HG03095 (cell line): ENCODE data around the gene FER.
"Not testable (repeated sequence)": the region's sequence is repeated elsewhere in the genome, so short reads cannot be mapped to it uniquely, and the experiment has no call there.

Experiments used
- ATAC-seq: cut with Tn5 transposase; IDR thresholded peaks from one replicate; pipeline ENCODE4 v1.9.1; 2021; ENCODE audit warnings: moderate library complexity; ENCODE audit not compliant: unreplicated experiment

The FER gene

DNA sequence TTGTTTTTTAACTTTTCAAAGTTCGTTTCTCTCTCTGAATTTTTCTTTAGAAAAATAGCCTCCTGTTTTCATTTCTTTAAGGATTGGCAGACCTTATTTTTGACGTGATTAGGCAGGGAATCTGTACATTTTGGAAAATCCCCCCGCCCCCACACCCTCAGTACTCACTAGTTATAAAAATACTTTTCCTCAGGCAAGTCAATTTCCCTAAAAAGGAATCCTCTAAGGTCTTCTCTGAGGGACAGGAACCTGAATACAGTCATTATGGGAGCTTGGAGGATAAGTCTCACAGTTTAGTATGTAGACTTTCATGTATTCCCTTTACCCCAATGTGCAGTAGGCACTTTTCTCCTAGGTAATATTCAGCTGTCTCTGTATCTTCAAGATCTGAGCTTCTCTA lies 3.9 kb upstream of the FER start:
- no peak for ATAC-seq

DNA sequence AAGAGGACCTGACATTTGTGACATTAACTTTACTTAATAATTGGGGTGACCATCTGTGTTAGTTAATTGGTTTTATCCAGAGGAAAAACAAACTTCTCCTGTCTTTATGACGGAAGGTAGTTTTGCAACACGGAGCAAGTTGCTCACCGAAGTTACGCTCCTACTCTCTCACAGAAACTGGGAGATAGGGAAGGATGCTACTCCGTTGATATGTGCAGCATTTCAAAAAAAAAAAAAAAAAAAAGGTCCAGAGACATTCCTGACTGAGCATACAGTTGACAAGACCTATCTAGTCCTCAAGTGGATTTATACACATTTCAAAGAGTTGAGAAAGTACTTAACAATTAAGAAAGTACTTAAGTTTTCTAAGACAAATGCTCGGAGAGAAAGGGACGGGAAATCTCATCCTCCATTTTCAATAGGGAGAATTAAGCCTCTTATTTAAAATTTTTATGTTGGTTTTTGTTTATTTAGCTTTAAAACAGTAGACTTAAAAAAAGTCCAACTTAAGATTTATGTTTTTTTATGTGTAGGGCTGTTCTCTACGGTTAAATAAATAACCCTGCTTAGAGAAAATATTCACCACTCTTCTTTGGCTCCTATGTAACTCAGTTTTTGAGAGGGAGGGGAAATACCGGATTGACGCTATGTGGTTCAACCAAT lies 455 bp upstream of the FER start:
- no peak for ATAC-seq

DNA sequence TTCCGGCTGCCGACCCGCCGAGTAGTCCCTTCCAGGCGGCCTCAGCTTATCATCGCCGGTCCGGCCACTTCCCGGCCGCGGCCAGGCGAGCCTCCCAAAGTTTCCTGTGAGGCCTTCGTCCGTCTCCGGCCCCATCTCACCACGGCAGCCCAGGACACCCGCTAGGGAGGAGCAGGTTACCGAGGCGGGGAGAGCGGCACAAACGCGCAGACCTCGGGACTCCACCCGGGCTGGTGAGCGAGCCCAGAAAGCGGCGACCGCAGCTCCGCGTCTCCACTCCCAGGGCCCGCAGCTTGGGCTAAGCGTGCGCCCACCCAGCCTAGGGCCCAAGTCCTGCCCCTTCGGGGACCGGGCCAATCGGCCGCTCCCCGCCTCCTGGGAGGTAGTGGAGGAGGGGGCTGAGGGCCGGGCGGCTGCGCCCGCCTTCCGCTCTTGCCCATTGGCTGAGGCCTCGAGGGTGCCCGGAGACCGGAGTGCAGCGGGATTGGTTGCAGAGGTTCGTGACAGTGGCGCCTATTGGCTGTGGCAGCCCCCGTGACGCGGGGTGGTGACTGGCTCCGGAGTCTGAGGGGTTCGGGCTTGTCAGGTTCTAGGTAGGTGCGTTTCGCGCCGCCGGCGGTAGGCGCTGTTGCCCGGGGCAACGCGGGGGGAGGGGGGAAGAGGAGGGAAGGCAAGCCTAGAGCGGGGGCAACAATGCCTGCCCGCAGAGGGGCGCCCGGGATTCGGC lies 867 bp downstream of the FER start:
- ATAC-seq = peak; percentile 96

DNA sequence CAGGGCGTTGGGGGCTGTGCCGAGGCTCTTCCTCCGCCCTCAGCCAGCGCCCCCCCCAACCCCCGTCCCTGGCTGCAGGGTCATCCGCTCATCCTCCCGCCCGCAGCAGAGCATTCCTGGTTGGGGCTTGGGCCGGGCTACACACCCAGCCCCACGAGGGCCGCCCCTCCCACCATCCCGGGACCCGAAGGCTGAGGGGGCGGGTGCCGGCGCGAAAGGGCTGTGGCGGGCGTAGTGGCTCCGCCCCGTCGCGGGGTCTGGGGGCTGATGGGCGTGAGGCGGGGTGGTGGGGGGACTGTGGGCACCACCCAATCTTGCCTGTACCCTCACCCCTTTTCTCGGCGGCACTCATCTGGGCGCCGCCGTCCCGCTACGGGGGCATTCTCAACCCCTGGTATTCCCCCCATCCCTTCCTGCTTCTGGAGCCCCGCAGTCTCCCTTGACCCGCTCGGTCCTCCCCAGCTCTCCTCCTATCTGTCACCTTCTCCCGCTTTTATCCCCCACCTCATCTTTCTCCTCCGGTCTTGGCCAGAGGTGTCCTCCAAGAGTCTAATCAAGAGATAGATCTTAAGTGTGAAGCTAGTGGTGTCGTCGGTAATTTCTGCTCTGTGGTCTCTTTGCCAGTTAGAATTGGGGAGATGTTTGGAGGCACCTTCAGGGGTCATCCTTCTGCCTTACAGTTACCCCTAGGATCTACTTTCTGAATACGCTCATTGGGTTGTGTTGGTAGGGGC lies 1.6 kb downstream of the FER start:
- ATAC-seq = peak; percentile 24

DNA sequence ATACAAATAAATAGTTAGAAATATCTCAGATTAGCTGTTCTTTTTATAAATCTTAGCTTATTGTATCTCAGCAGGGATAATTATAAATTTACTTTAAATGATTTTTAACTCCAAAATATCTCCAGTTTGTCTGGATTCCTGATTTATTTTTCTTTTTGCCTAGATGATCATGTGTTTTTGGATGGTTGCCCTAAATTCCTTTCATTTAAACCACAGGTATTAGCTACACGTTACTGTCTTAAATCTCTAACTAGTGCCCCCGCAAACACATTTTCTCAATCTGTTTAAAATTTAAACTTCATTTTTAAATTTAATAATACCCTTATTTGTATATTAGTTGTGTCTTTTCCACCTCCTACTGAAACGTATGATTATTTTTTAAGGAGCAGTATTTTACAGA lies 5.6 kb downstream of the FER start:
- no peak for ATAC-seq

DNA sequence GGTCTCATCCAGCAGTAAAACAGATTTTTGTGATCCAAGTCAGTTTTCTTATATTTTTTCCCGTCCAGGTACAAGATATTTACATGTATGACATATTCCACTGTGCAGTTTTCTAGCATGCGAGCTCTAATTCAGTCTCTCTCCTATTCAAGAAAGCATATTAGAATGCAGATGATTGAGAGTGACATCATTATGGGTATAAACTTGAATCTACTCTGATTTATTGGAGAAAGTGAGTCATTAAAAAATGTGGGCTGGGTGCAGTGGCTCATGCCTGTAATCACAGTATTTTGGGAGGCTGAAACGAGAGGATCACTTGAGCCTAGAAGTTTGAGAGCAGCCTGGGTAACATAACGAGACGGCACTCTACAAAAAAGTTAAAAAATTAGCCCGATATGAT lies 6.2 kb downstream of the FER start:
- ATAC-seq = no peak

DNA sequence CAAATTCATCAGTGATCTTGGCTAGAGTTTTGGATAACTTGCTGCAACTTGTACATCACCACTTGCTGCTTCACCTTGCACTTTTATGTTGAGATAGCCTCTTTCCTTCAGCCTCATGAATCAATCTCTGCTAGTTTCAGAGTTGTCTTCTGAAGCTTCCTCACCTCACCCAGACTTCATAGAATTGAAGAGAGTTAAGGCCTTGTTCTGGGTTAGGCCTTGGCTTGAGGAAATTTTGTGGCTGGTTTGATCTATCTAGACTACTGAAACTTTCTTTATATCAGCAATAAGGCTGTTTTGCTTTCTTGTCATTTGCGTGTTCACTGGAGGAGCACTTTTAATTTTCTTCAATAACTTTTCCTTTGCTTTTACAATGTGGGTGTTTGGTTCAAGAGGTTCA lies 12.8 kb downstream of the FER start:
- ATAC-seq = no peak

DNA sequence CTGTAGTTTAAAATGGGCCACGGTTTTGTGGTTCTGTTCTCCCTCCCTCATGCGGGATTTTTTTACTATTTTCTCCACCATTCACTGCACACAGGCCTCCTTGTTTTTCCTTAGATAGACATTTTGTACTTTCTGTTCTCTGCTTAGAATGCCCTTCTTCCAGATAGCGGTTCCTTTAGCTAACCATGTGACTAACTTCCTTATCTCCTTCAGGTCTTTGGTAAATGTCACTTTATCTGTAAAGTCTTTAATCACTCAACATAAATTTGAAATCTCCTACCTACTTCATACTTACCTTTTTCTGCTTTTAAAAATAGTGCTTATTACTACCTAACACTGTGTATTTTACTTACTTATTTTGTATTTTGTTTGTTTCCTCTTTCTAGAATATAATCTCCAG lies 15.0 kb downstream of the FER start:
- no peak for ATAC-seq

DNA sequence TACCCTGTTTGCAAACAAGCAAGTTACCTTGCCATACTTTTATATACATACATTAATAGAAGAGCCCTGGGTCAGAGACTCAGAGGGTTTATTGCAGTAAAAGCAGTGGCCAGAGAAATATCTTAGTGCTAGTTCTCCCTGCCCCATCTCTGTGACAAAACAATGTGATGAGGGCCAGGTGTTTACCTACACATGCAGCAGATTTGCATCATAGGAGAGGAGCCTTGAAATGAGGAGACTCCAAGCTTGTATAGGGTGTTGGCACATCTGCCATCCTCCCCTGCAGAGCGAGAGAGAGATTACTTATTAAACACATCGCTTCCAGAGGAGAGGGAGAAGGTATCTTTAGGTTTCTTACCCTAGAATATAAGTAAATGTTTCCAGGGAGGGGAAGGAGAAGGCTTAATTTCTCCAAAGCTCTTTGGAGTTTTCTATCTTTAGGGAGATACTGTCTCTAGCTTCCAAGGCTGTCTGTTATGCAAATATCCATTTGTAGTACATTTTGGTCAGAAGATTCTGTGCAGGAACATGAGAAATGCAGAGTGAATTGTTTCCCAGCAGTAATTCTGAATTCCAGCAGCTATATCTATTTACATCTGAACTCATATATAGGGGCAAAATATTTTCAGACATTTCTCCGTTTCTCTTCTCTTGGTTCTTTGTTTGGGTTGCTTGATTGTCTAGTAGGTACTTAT lies 15.7 kb downstream of the FER start:
- no peak for ATAC-seq

DNA sequence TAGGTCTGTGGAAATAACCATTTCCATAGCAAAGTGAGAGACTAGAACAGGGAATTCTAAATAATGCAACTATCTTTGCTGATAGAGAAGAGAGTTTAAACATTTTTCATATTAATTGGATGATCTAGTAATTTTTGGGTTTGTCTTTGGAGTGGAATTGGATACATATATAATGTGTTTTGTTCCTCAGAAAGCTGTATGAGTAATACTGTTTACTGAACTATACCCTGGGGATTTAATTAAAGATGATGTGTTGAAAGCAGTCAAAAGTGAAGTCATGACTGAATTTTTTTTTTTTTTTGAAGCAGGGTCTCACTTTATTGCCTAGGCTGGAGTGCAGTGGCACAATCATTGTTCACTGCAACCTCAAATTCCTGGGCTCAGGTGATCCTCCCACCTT lies 17.9 kb downstream of the FER start:
- no peak for ATAC-seq

DNA sequence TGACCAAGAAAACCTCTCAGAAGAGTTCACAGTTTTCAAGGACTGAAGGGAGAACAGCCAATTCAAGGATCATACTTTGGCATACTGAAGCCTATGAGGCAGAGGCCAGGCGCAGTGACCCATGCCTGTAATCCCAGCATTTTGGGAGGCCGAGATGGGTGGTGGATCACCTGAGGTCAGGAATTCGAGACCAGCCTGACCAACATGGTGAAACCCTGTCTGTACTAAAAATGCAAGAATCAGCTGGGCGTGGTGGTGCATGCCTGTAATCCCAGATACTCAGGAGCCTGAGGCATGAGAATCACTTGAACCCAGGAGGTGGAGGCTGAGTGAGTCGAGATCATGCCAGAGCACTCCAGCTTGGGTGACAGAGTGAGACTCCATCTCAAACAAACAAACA lies 19.2 kb downstream of the FER start:
- not testable (repeated sequence) for ATAC-seq

DNA sequence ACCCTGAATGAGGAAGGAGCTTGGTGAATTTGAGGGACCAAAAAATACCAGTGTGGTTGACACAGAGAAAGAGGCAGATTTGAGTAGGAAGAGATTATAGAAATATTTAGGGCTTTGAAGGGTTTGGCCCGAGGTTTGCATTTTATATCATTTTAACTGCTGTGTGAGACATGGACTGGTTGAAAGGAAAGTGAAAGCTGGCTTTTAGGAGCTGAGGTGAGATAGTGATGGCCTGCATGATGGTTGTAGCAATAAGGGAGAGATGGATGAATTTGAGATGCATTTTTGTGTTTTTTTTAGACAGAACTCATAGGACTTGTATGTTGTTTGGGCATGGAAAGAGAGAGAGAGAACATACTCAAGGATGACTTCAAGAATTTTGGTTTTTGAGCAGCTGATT lies 21.7 kb downstream of the FER start:
- no peak for ATAC-seq

DNA sequence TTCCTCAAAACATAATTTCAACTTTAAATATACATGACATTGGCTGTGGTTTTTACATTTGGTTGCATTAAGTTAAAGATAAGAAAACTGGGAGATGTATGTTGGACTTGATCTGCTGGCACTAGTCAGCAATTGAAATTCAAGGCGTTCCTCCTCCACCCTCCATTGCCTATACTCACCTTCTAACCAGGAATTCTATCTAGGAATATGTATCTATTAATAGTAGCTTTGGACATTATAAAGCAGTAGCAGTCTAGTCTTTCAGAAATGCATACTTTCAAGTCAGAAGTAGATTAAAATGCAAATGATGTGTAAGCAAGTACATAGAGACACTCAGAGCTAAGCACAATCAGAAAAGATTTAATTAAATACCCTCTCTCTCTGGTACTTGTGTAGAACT lies 24.9 kb downstream of the FER start:
- no peak for ATAC-seq

DNA sequence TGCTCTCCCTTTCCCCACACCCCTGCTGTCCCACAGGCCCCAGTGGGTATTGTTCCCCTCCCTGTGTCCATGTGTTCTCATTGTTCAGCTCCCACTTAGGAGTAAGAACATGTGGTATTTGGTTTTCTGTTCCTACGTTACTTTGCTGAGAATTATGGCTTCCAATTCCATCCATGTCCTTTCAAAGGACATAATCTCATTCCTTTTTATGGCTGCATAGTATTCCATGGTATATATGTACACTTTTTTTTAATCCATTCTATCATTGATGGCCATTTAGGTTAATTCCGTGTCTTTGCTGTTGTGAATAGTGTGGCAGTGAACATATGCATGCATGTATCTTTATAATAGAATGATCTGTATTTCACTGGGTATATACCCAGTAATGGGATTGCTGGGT lies 25.6 kb downstream of the FER start:
- no peak for ATAC-seq

DNA sequence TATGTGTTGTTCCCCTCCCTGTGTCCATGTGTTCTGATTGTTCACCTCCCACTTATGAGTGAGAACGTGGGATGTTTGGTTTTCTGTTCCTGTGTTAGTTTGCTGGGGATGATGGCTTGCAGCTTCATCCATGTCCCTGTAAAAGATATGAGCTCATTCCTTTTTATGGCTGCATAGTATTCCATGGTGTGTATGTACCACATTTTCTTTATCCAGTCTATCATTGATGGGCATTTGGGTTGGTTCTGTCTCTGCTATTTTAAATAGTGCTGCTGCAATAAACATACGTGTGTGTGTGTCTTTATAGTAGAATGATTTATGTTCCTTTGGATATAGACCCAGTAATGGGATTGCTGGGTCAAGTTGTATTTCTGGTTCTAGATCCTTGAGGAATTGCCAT lies 26.4 kb downstream of the FER start:
- ATAC-seq = not testable (repeated sequence)

DNA sequence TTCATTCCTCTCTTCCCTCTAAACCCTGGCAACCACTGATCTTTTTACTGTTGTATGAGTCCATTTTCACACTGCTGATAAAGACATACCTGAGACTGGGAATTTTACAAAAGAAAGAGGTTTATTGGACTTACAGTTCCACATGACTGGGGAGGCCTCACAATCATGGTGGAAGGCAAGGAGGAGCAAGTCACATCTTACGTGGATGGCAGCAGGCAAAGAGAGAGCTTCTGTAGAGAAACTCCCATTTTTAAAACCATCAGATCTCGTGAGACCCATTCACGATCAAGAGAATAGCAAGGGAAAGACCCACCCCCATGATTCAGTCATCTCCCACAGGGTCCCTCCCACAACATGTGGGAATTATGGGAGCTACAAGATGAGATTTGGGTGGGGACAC lies 29.9 kb downstream of the FER start:
- ATAC-seq = not testable (repeated sequence)

DNA sequence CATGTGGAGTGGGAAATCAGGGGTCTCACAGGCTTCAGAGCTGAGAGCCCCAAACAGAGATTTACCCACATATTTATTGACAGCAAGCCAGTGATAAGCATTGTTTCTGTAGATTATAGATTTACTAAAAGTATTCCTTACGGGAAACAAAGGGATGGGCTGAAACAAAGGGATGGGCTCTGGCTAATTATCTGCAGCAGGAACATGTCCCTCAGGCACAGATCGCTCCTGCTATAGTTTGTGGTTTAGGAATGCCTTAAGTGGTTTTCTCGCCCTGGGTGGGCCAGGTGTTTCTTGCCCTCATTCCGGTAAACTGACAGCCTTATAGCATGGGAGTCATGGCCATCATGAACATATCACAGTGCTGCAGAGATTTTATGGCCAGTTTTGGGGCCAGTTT lies 36.9 kb downstream of the FER start:
- not testable (repeated sequence) for ATAC-seq

DNA sequence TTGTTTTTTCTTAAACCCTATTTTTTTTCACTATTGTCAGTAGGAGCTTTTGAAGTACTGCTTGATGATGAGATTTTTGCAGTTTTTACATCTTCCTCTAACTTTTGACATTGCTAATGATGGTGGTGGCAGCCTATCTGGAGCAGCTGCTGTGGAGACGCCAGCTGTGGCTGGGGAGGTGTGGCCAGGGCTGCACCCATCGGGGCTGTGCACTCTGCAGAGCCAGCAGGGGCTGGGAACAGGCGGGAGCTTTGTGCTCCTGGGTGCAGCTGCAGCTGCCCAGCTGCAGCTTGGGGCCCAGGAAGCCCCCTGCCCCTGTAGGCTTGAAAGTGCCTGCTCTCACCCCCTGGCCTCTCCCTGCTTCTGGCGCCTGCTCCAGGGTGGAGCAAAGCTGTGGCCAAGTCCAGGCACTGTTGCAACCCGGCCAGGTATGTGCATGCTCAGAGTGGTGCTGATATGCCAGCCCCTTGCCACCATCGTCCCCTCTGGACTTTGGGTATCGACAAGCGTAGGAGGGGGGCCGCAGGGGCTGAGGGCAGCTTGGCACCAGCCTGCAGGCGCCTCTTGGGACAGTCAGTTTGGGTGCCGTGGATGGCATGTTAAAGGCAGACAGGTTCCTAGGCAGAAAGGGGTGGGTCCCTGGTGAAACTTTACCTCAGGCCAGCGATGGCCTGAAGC lies 39.2 kb downstream of the FER start:
- ATAC-seq = no peak

DNA sequence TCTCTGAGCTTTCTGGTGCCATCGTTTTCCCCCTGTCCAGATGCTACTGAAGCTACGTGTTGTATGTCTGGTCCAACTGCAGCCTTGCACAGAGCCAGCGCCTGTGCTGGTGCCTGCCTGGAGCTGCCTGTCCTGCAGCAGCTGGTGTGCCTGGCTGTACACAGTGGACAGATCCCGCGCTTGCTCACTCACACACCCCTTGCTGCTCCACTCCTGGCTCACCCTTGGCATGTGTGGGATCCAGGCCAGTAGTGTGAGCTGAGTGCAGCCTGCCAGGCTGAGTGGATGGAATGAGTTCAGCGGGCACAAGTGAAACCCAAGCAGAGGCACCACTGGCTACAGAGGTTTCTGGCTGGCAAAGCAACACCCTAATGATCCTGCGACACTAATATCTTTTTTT lies 40.4 kb downstream of the FER start:
- no peak for ATAC-seq

DNA sequence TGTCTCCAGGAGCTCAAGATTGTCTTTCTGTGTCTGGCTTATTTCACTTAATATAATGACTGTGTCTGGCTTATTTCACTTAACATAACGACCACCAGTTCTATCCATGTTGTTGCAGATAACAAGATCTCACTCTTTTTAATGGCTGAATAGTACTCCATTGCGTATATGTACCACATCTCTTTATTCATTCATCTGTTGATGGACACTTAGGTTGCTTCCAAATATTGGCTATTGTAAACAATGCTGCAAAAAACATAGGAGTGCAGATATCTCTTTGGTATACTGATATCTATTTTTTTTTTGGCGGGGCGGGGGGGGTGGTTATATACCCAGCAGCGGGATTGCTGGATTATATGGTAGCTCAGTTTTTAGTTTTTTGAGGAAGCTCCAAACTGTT lies 45.5 kb downstream of the FER start:
- no peak for ATAC-seq

DNA sequence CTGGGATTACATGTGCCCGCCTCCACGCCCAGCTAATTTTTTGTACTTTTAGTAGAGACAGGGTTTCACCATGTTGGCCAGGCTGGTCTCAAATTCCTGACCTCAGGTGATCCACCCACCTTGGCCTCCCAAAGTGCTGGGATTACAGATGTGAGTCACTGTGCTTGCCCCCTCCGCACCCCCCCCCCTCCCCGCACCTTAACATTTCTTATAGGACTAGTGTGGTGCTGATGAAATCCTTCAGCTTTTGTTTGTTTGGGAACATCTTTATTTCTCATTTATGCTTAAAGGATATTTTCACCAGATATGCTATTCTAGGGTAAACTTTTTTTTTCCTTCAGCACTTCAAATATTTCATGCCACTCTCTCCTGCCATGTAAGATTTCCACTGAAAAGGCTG lies 46.7 kb downstream of the FER start:
- ATAC-seq = not testable (repeated sequence)
